Suprapubic skin (tissue), 4 donors: ENCODE measurements around the gene NT5M. TPM values are rescaled to one million over a fixed set of nuclear protein-coding genes. Genes with fewer than 3 reads are reported as not detected.
A peak's percentile ranks its signal among the peaks of the same experiment; 100 is the strongest.

Source experiments
- DNase-seq, 2 donors: peaks; one replicate each; pipeline ENCODE4 v3.0.0-alpha.2; 2019; ENCODE audit warnings: low spot score in 2 of 2
- H3K27ac ChIP-seq: fragments of 200-600 bp; sonication (generic); one replicate; pipeline ENCODE4 v1.5.1; 2019
- H3K27me3 ChIP-seq: fragments of 200-600 bp; sonication (generic); one replicate; pipeline ENCODE4 v1.5.1; 2019
- H3K36me3 ChIP-seq: fragments of 200-600 bp; sonication (generic); one replicate; pipeline ENCODE4 v1.5.1; 2019
- H3K4me1 ChIP-seq: fragments of 200-600 bp; sonication (generic); one replicate; pipeline ENCODE4 v1.5.1; 2019
- H3K4me3 ChIP-seq: fragments of 200-600 bp; sonication (generic); one replicate; pipeline ENCODE4 v1.5.1; 2019; ENCODE audit warnings: mild to moderate bottlenecking
- H3K9me3 ChIP-seq: fragments of 200-600 bp; sonication (generic); one replicate; pipeline ENCODE4 v1.5.1; 2019
- CTCF ChIP-seq, 2 donors: fragments of 200-600 bp in 1 of 2; fragments of 450-650 bp in 1 of 2; sonication (generic) in 1 of 2; IDR thresholded peaks; one replicate each; pipeline ENCODE4 v1.5.1; 2016 to 2019; ENCODE audit warnings: antibody characterized with exemption in 2 of 2, mild to moderate bottlenecking in 1 of 2, moderate library complexity in 1 of 2
- EP300 ChIP-seq: sonication (generic); formaldehyde crosslinking; IDR thresholded peaks from one replicate; pipeline ENCODE4 v1.6.1; 2017; ENCODE audit warnings: antibody characterized with exemption
- POLR2A ChIP-seq, 2 donors: fragments of 450-650 bp; IDR thresholded peaks; one replicate each; pipeline ENCODE4 v1.6.1; 2017; ENCODE audit warnings: antibody characterized with exemption in 2 of 2, mild to moderate bottlenecking in 2 of 2, moderate library complexity in 2 of 2
- POLR2AphosphoS5 ChIP-seq, 3 donors: sonication (generic); formaldehyde crosslinking; IDR thresholded peaks; one replicate each; pipeline ENCODE4 v1.6.1; 2017; ENCODE audit warnings: antibody characterized with exemption in 3 of 3
- WGBS: methylation state at CpG from one replicate; pipeline ENCODE4 v1.1.5; 2018; 5-methylcytosine and 5-hydroxymethylcytosine counted together
- total RNA-seq, 4 donors: library from RNA; depleted of rRNA; stranded (reverse); fragments of >200 nt; gene quantifications; one replicate each; pipeline ENCODE4 v1.1.0, GENCODE V29; 2016

Gene NT5M
- total RNA-seq, 4 donors from 2014 or later: 1.2 to 4.6 (median 1.9) TPM

GRCh38 chr17:17385491-17385890, 82.3 kb downstream of the NT5M start:
- no peak overlapping the region for H3K4me3 ChIP-seq

DNA sequence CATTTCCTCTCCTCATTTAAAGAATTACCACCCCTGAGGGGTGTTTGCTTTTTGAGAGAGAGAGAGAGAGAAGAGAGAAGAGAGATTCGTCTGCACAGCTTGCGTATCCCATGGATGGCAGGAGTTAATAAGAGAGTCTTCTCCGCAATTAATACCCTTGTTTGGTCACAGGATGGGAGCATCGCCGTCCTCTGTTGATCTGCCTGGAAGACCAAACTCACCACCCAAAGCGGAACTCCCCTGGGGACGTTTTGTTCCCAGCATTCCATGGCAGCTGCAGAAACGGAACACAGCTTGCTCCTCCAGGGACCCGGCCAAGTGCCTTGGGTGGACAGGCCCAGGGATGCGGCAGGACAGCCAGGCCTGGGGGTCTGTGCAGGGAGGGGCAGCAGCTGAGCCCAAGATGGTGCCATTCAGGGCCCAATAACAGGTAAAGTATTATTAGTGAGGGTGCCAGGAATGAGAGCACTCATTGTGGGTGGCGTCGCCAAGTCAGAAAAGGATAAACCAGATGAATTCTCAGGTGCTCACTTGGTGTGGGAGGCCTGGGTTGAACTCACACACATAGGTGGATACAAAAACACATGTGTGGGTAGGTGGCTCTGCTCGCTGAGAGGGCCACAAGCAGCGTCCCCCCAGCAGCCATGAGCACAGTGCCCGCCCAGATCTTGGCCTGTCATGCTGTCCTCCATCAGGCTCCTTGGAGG, 83.1 kb downstream of the NT5M start:
- no peak overlapping the region for H3K4me3 ChIP-seq
- TF ChIP-seq EP300: no peak
- TF ChIP-seq POLR2A (IDR thresholded peaks at IDR 0.05): no peak
- no peaks in the 10 kb centered on the region for H3K36me3 ChIP-seq
- peaks cover 17% of the 10 kb centered on the region for H3K4me1 ChIP-seq
- whole genome bisulfite sequencing: 77% methylated on average over 13 of the region's 15 CpGs
- no peak overlapping the region for H3K27ac ChIP-seq
- no peak for DNase-seq
- no peaks in the 10 kb centered on the region for H3K27me3 ChIP-seq
- no peaks in the 10 kb centered on the region for H3K9me3 ChIP-seq

More at GRCh38 chr17:17385491-17385890, 82.3 kb downstream of the NT5M start:
- WGBS: 88% methylated on average over 11 of the region's 11 CpGs
- TF ChIP-seq EP300 (no peak), POLR2AphosphoS5 (IDR thresholded peaks at IDR 0.05) (no peak), POLR2A (IDR thresholded peaks at IDR 0.05) (no peak), CTCF (IDR thresholded peaks at IDR 0.05) (no peak)
- Histone ChIP-seq H3K36me3 (no peaks in the 10 kb centered on the region), H3K27me3 (no peaks in the 10 kb centered on the region), H3K27ac (peak overlapping the region; percentile 24), H3K9me3 (no peaks in the 10 kb centered on the region), H3K4me1 (peaks cover 17% of the 10 kb centered on the region)
- DNase-seq: no peak

DNA sequence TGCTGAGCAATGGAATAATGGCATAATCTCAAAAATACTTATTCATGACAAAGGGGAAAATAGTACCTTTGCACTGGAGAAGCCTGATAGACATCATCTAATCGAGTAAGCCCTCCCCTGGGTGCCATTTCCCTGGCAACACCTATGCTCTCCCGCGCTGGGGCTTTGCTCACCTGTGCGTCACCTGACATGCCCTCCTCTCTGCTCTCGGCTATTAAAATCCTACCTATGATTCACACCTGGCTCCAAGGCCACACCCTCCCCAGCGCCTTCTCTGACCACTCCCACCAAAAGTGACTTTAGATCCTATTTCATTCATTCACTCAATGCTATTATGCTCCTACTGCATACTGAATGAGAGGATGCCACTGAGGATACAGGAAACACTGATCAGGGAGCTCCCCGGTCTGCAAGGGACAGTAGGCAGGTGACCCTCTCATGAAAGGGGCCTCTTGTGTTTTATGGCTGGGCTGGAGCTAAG, 83.9 kb downstream of the NT5M start:
- no peak for TF ChIP-seq POLR2A (IDR thresholded peaks at IDR 0.05)
- Histone ChIP-seq H3K4me3 (no peak overlapping the region), H3K27me3 (no peaks in the 10 kb centered on the region), H3K4me1 (peaks cover 17% of the 10 kb centered on the region), H3K9me3 (no peaks in the 10 kb centered on the region), H3K36me3 (no peaks in the 10 kb centered on the region), H3K27ac (no peak overlapping the region)
- 64% methylated on average over 7 of the region's 7 CpGs for WGBS
- no peak for DNase-seq

GRCh38 chr17:17387498-17388362, 84.6 kb downstream of the NT5M start:
- DNase-seq: no peak
- 71% methylated on average over 9 of the region's 15 CpGs for WGBS
- Histone ChIP-seq H3K9me3 (no peaks in the 10 kb centered on the region), H3K36me3 (no peaks in the 10 kb centered on the region), H3K4me3 (no peak overlapping the region), H3K27ac (no peak overlapping the region), H3K27me3 (no peaks in the 10 kb centered on the region), H3K4me1 (peaks cover 17% of the 10 kb centered on the region)
- TF ChIP-seq EP300 (no peak), POLR2AphosphoS5 (IDR thresholded peaks at IDR 0.05) (no peak), CTCF (IDR thresholded peaks at IDR 0.05) (peak; percentile 1 to 66)

DNA sequence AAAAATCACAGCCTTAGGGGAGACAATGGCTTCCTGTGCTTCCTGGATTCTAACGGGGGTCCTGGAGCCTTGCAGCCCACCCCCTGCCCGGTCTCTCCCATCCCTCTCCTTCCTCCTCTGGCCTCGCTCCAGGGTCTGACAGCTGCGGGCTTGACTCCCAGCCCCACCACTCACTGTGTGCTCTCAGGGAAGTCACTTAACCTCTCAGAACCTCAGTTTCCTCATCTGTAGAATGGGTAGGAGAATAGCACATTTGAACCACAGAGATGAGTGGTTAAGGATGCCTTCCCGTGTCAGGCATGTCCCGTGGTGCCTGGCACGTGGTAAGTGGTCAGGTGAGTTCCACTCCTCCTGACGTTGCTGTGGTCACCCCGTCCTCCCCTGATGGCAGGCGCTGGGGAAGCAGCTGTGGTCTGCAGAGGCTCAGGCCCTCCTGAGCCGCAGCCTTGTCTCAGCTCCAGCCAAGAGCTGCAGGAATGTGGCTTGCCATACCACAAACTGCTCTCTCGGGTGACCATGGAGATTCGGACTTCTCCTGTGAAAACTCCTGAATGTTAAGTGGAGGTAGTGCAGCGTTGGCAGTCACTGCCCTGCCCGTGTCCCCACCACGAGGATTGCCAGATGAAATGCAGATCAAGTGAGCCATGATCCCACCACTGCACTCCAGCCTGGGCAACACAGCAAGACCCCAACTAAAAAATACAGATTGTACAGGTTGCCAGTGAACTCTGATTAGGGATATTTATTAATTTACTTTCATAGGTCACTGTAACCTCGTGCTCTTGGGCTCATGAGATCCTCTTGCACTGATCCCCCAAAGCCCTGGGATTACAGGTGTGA, 85.7 kb downstream of the NT5M start:
- TF ChIP-seq POLR2AphosphoS5 (IDR thresholded peaks at IDR 0.05) (no peak), CTCF (IDR thresholded peaks at IDR 0.05) (no peak), POLR2A (IDR thresholded peaks at IDR 0.05) (no peak), EP300 (no peak)
- no peaks in the 10 kb centered on the region for H3K9me3 ChIP-seq
- H3K27ac ChIP-seq: no peak overlapping the region
- no peaks in the 10 kb centered on the region for H3K27me3 ChIP-seq
- H3K36me3 ChIP-seq: no peaks in the 10 kb centered on the region
- DNase-seq: no peak
- peaks cover 17% of the 10 kb centered on the region for H3K4me1 ChIP-seq
- no peak overlapping the region for H3K4me3 ChIP-seq
- WGBS: 85% methylated on average over 16 of the region's 17 CpGs
